Measurements from ENCODE around the gene ZNF608. TPM values are rescaled to one million over a fixed set of nuclear protein-coding genes. Genes with fewer than 3 reads are reported as not detected.
A peak's percentile ranks its signal among the peaks of the same experiment; 100 is the strongest.

ZNF608 gene
- total RNA-seq, 1 donor from 2014 or later: 213 TPM

- Mint-ChIP-seq H3K36me3 (peaks cover 5% of the 10 kb centered on the region), H3K27me3 (ENCODE audit: insufficient read depth, low read depth) (no peaks in the 10 kb centered on the region), H3K4me3 (peak overlapping the region; percentile 71), H3K9me3 (no peaks in the 10 kb centered on the region), H3K27ac (no peak overlapping the region), H3K4me1 (peaks cover 92% of the 10 kb centered on the region)
- TF ChIP-seq EZH2 (IDR thresholded peaks at IDR 0.05) (no peak), EZH2phosphoT487 (IDR thresholded peaks at IDR 0.05) (no peak), CTCF (IDR thresholded peaks at IDR 0.05) (no peak)
- H3F3A ChIP-seq (ENCODE audit: low read depth): peaks cover 56% of the 10 kb centered on the region
- no peak overlapping the region for H2AFZ ChIP-seq (replicated peaks)
- no peak for DNase-seq (ENCODE audit: low spot score)
- no peaks in the 10 kb centered on the region for H3K9me3 ChIP-seq (ENCODE audit: low read depth)
- peaks cover 100% of the 10 kb centered on the region for H3K79me2 ChIP-seq (ENCODE audit: low read depth)
- peak overlapping the region; percentile 24 for H3K4me3 ChIP-seq
- H4K20me1 ChIP-seq (ENCODE audit: low read depth): peaks cover 100% of the 10 kb centered on the region
- peak overlapping the region; percentile 98 for H3K4me2 ChIP-seq
- H3K27ac ChIP-seq: no peak overlapping the region
- no peaks in the 10 kb centered on the region for H3K27me3 ChIP-seq
- H3K36me3 ChIP-seq: peaks cover 4% of the 10 kb centered on the region
- peaks cover 96% of the 10 kb centered on the region for H3K4me1 ChIP-seq
- H3K9ac ChIP-seq: no peak overlapping the region
Measured at GRCh38 chr5:124734574-124735168, 11.8 kb downstream of the ZNF608 start.

GRCh38 chr5:124733329-124733650 is 13.1 kb downstream of the ZNF608 start:
- Mint-ChIP-seq H3K27ac (peak overlapping the region; percentile 92), H3K4me1 (peaks cover 90% of the 10 kb centered on the region), H3K4me3 (peak overlapping the region; percentile 69), H3K27me3 (ENCODE audit: insufficient read depth, low read depth) (no peaks in the 10 kb centered on the region), H3K36me3 (peaks cover 11% of the 10 kb centered on the region), H3K9me3 (no peaks in the 10 kb centered on the region)
- H3K4me1 ChIP-seq: peaks cover 95% of the 10 kb centered on the region
- H3K79me2 ChIP-seq (ENCODE audit: low read depth): peaks cover 100% of the 10 kb centered on the region
- peak; percentile 30 for DNase-seq (ENCODE audit: low spot score)
- no peaks in the 10 kb centered on the region for H3K9me3 ChIP-seq (ENCODE audit: low read depth)
- no peaks in the 10 kb centered on the region for H3K27me3 ChIP-seq
- peaks cover 100% of the 10 kb centered on the region for H4K20me1 ChIP-seq (ENCODE audit: low read depth)
- H2AFZ ChIP-seq (replicated peaks): no peak overlapping the region
- no peak overlapping the region for H3K9ac ChIP-seq
- peak overlapping the region; percentile 98 for H3K4me2 ChIP-seq
- H3F3A ChIP-seq (ENCODE audit: low read depth): peaks cover 42% of the 10 kb centered on the region
- TF ChIP-seq EZH2 (IDR thresholded peaks at IDR 0.05) (no peak), CTCF (IDR thresholded peaks at IDR 0.05) (no peak), EZH2phosphoT487 (IDR thresholded peaks at IDR 0.05) (no peak)
- H3K27ac ChIP-seq: no peak overlapping the region
- peaks cover 4% of the 10 kb centered on the region for H3K36me3 ChIP-seq
- H3K4me3 ChIP-seq: peak overlapping the region; percentile 4

- Histone ChIP-seq H3K27me3 (no peaks in the 10 kb centered on the region), H2AFZ (replicated peaks) (no peak overlapping the region), H3K36me3 (peaks cover 4% of the 10 kb centered on the region), H3K4me3 (peak overlapping the region; percentile 4), H3K27ac (peak overlapping the region; percentile 78), H3K4me2 (peak overlapping the region; percentile 98), H3K9me3 (ENCODE audit: low read depth) (no peaks in the 10 kb centered on the region), H3K4me1 (peaks cover 89% of the 10 kb centered on the region), H3K9ac (no peak overlapping the region), H4K20me1 (ENCODE audit: low read depth) (peaks cover 100% of the 10 kb centered on the region), H3F3A (ENCODE audit: low read depth) (peaks cover 39% of the 10 kb centered on the region), H3K79me2 (ENCODE audit: low read depth) (peaks cover 100% of the 10 kb centered on the region)
- H3K4me1 Mint-ChIP-seq: peaks cover 84% of the 10 kb centered on the region
- no peak for TF ChIP-seq EZH2phosphoT487 (IDR thresholded peaks at IDR 0.05)
- no peak for TF ChIP-seq CTCF (IDR thresholded peaks at IDR 0.05)
- no peak for TF ChIP-seq EZH2 (IDR thresholded peaks at IDR 0.05)
- no peaks in the 10 kb centered on the region for H3K9me3 Mint-ChIP-seq
- H3K36me3 Mint-ChIP-seq: peaks cover 11% of the 10 kb centered on the region
- no peaks in the 10 kb centered on the region for H3K27me3 Mint-ChIP-seq (ENCODE audit: insufficient read depth, low read depth)
- H3K4me3 Mint-ChIP-seq: peak overlapping the region; percentile 69
- H3K27ac Mint-ChIP-seq: peak overlapping the region; percentile 92
- DNase-seq (ENCODE audit: low spot score): no peak
Measured at GRCh38 chr5:124732428-124733328, 13.8 kb downstream of the ZNF608 start.

Measured in neural progenitor cell (in vitro differentiated cells).